OCI-LY7 (cell line): ENCODE results near the gene TUBAL3. TPM values are rescaled to one million over a fixed set of nuclear protein-coding genes. Genes with fewer than 3 reads are reported as not detected.

ENCODE experiments used
- BruUV-seq: library from RNA; stranded (reverse); fragments of 400-500 nt; replicated peaks from 2 replicates; lab custom pipeline; 2021; lab: Mats Ljungman, UMichigan
- CTCF ChIA-PET: fragments of 300-600 bp; sonication (Branson Sonifier 250); formaldehyde crosslinking; loops from one replicate; lab custom pipeline; 2022; ENCODE audit warnings: antibody characterized with exemption; ENCODE audit not compliant: unreplicated experiment; lab: Charles Lee
- POLR2A ChIA-PET: fragments of 300-600 bp; sonication (Branson Sonifier 250); formaldehyde crosslinking; loops from one replicate; lab custom pipeline; 2022; ENCODE audit warnings: antibody characterized with exemption; lab: Charles Lee
- DNase-seq: peaks from one replicate; pipeline ENCODE4 v3.0.0-alpha.2; 2015; ENCODE audit warnings: low spot score
- H2AFZ ChIP-seq: fragments of 200-600 bp; sonication (generic), shearing (Covaris generic); 2 replicates; pipeline ENCODE4 v1.6.1; 2014; ENCODE audit warnings: mild to moderate bottlenecking, antibody characterized with exemption, low read length, moderate library complexity
- H3K27ac ChIP-seq: fragments of 200-600 bp; sonication (generic); 2 replicates; pipeline ENCODE4 v1.5.1; 2014; ENCODE audit warnings: mixed run types, low read depth, mild to moderate bottlenecking, moderate library complexity, low read length, inconsistent platforms; ENCODE audit not compliant: poor library complexity, severe bottlenecking
- H3K36me3 ChIP-seq: fragments of 200-600 bp; sonication (generic); 2 replicates; pipeline ENCODE4 v1.6.1; 2014; ENCODE audit warnings: mild to moderate bottlenecking, antibody characterized with exemption, low read length, moderate library complexity, mixed read lengths; ENCODE audit not compliant: insufficient read depth
- H3K4me1 ChIP-seq: fragments of 200-600 bp; sonication (generic); 2 replicates; pipeline ENCODE4 v1.5.1; 2014; ENCODE audit warnings: mild to moderate bottlenecking, low read length; ENCODE audit not compliant: insufficient read depth, poor library complexity, severe bottlenecking
- H3K4me2 ChIP-seq: fragments of 200-600 bp; sonication (generic); 2 replicates; pipeline ENCODE4 v1.6.1; 2014; ENCODE audit warnings: mild to moderate bottlenecking, low read length
- H3K4me3 ChIP-seq: fragments of 200-600 bp; sonication (generic); 2 replicates; pipeline ENCODE4 v1.5.1; 2014; ENCODE audit warnings: mild to moderate bottlenecking, low read depth, low read length; ENCODE audit not compliant: poor library complexity, severe bottlenecking
- H3K79me2 ChIP-seq: fragments of 200-600 bp; sonication (generic); 2 replicates; pipeline ENCODE4 v1.6.1; 2016; ENCODE audit warnings: low read depth, mild to moderate bottlenecking, low read length, moderate library complexity, mixed read lengths; ENCODE audit not compliant: insufficient read depth
- H3K9me2 ChIP-seq: fragments of 200-600 bp; sonication (generic); 2 replicates; pipeline ENCODE4 v1.6.1; 2016; ENCODE audit warnings: mild to moderate bottlenecking, low read length, mixed read lengths; ENCODE audit not compliant: insufficient read depth
- H3K9me3 ChIP-seq: fragments of 200-600 bp; sonication (generic); 2 replicates; pipeline ENCODE4 v1.6.1; 2014; ENCODE audit warnings: mild to moderate bottlenecking, mixed run types, low read length, mixed read lengths
- H4K20me1 ChIP-seq: fragments of 200-600 bp; sonication (generic); 2 replicates; pipeline ENCODE4 v1.6.1; 2014; ENCODE audit warnings: mild to moderate bottlenecking, antibody characterized with exemption, low read length, moderate library complexity, mixed read lengths; ENCODE audit not compliant: insufficient read depth
- CTCF ChIP-seq: fragments of 200-600 bp; sonication (generic); conservative IDR thresholded peaks from 2 replicates; pipeline ENCODE4 v1.5.1; 2014; ENCODE audit warnings: mild to moderate bottlenecking, antibody characterized with exemption, low read length, moderate library complexity, mixed read lengths
- EZH2phosphoT487 ChIP-seq: fragments of 200-600 bp; sonication (generic); IDR thresholded peaks from 2 replicates; pipeline ENCODE4 v1.6.1; 2018; ENCODE audit warnings: low read depth, borderline replicate concordance, mild to moderate bottlenecking, mixed run types, antibody characterized with exemption, low read length, moderate library complexity, mixed read lengths
- intact Hi-C: fragments of 100-400 bp; cut with micrococcal nuclease; formaldehyde crosslinking; loops from one replicate; pipeline ENCODE4 v1.10.0; 2022; ENCODE audit not compliant: unreplicated experiment
- total RNA-seq, 2 experiments: library from RNA; depleted of rRNA in 1 of 2; stranded (reverse); fragments of >200 nt in 1 of 2; shearing (Covaris generic) in 1 of 2; gene quantifications; 2 replicates each; pipeline ENCODE4 v1.2.3, GENCODE V29; 2014 to 2022

Gene TUBAL3
- total RNA-seq, 2 experiments from 2014 or later = not detected

- intact Hi-C loops = no loop called here
- peaks cover 20% of the 10 kb centered on the region for H3K4me1 ChIP-seq
- H3K79me2 ChIP-seq = peaks cover 51% of the 10 kb centered on the region; the same call in 1 of the 2 replicates
- no TSS peak for BruUV-seq
- no peaks in the 10 kb centered on the region for H3K9me2 ChIP-seq
- peaks cover 43% of the 10 kb centered on the region for H3K36me3 ChIP-seq
- no peak for TF ChIP-seq CTCF
- no peak for TF ChIP-seq EZH2phosphoT487
- H3K27ac ChIP-seq = no peak overlapping the region
- no peak overlapping the region for H3K4me3 ChIP-seq
- no peak overlapping the region for H2AFZ ChIP-seq
- no peak for DNase-seq
- no peaks in the 10 kb centered on the region for H3K9me3 ChIP-seq
- ChIA-PET POLR2A (no interaction called here), CTCF (no interaction called here)
- H3K4me2 ChIP-seq = no peak overlapping the region
- H4K20me1 ChIP-seq = peaks cover 9% of the 10 kb centered on the region; the same call in 1 of the 2 replicates
These were observed 46.2 kb upstream of the TUBAL3 start for GRCh38 chr10:5450605-5451384.

GRCh38 chr10:5449823-5450222 is 45.2 kb upstream of the TUBAL3 start:
- no TSS peak for BruUV-seq
- Histone ChIP-seq H3K4me2 (no peak overlapping the region), H2AFZ (no peak overlapping the region), H3K4me1 (peaks cover 20% of the 10 kb centered on the region), H3K36me3 (peaks cover 33% of the 10 kb centered on the region), H3K4me3 (no peak overlapping the region), H3K9me3 (no peaks in the 10 kb centered on the region), H3K9me2 (no peaks in the 10 kb centered on the region), H4K20me1 (peaks cover 9% of the 10 kb centered on the region; the same call in 1 of the 2 replicates), H3K27ac (no peak overlapping the region), H3K79me2 (peaks cover 51% of the 10 kb centered on the region; the same call in 1 of the 2 replicates)
- intact Hi-C loops = loop anchor here (5.0 to 10.0 kb wide), 3 partner anchors 295 to 527 kb away; partner anchors contain the start of gene IL15RA
- no peak for DNase-seq
- TF ChIP-seq EZH2phosphoT487 (no peak), CTCF (no peak)
- CTCF ChIA-PET = no interaction called here
- POLR2A ChIA-PET = no interaction called here

- Histone ChIP-seq H3K79me2 (peaks cover 51% of the 10 kb centered on the region; the same call in 1 of the 2 replicates), H3K4me1 (peaks cover 20% of the 10 kb centered on the region), H3K9me2 (no peaks in the 10 kb centered on the region), H3K36me3 (peaks cover 31% of the 10 kb centered on the region), H3K9me3 (no peaks in the 10 kb centered on the region), H3K4me3 (no peak overlapping the region), H3K27ac (no peak overlapping the region), H3K4me2 (no peak overlapping the region), H4K20me1 (peaks cover 9% of the 10 kb centered on the region; the same call in 1 of the 2 replicates), H2AFZ (no peak overlapping the region)
- intact Hi-C loops = loop anchor here (5.0 to 10.0 kb wide), 3 partner anchors 296 to 528 kb away; partner anchors contain the start of gene IL15RA
- no peak for DNase-seq
- TF ChIP-seq EZH2phosphoT487 (no peak), CTCF (no peak)
- CTCF ChIA-PET = no interaction called here
- POLR2A ChIA-PET = interaction anchor here (0.6 to 1.0 kb wide), 2 partner anchors 36 to 75 kb away, joined by 3 to 4 read pairs; no protein-coding TSS in a partner anchor
- no TSS peak for BruUV-seq
These were observed 44.6 kb upstream of the TUBAL3 start for GRCh38 chr10:5449227-5449626.
